H1 (cell line): ENCODE results near the gene LTBP4. TPM values are rescaled to one million over a fixed set of nuclear protein-coding genes. Genes with fewer than 3 reads are reported as not detected.

ENCODE experiments used
- CTCF ChIA-PET: fragments of 300-600 bp; sonication (Branson Sonifier 250); formaldehyde crosslinking; loops from one replicate; lab custom pipeline; 2021; ENCODE audit not compliant: partially characterized antibody; lab: Charles Lee
- POLR2A ChIA-PET: fragments of 300-600 bp; sonication (Branson Sonifier 250); formaldehyde crosslinking; loops from one replicate; lab custom pipeline; 2021; ENCODE audit warnings: inconsistent platforms; ENCODE audit not compliant: partially characterized antibody; lab: Charles Lee
- DNase-seq, 2 experiments: peaks; one replicate each; pipeline versions ENCODE4 v3.0.0 to v3.0.0-alpha.2; 2010 to 2022; ENCODE audit warnings: low spot score in 2 of 2, low read depth in 1 of 2, mixed read lengths in 1 of 2
- FAIRE-seq: peaks from 2 replicates; lab custom pipeline; 2011; peaks lifted over from hg19 to GRCh38; lab: Jason Lieb, UNC
- H2AFZ ChIP-seq: 2 replicates; pipeline ENCODE4 v1.8.1; 2012; ENCODE audit warnings: low read length, inconsistent platforms
- H2AK5ac ChIP-seq: 2 replicates; pipeline ENCODE4 v1.6.1; 2013; ENCODE audit warnings: low read depth, low read length
- H2BK120ac ChIP-seq: replicated peaks from 2 replicates; pipeline ENCODE3; 2013; ENCODE audit warnings: low read depth, low read length, inconsistent platforms
- H2BK12ac ChIP-seq: 2 replicates; pipeline ENCODE4 v1.6.1; 2013; ENCODE audit warnings: low read depth, low read length
- H2BK15ac ChIP-seq: 2 replicates; pipeline ENCODE4 v1.6.1; 2013; ENCODE audit warnings: low read length
- H2BK20ac ChIP-seq: 2 replicates; pipeline ENCODE4 v1.6.1; 2013; ENCODE audit warnings: low read length
- H2BK5ac ChIP-seq: 2 replicates; pipeline ENCODE4 v1.6.1; 2013; ENCODE audit warnings: low read depth, low read length
- H3K14ac ChIP-seq: 2 replicates; pipeline ENCODE4 v1.6.1; 2013; ENCODE audit warnings: inconsistent platforms; ENCODE audit not compliant: insufficient read length
- H3K18ac ChIP-seq: 2 replicates; pipeline ENCODE4 v1.6.1; 2013; ENCODE audit warnings: low read length; ENCODE audit errors: extremely low read depth
- H3K23ac ChIP-seq: 2 replicates; pipeline ENCODE4 v1.6.1; 2013; ENCODE audit warnings: inconsistent platforms; ENCODE audit not compliant: insufficient read length
- H3K23me2 ChIP-seq: 2 replicates; pipeline ENCODE4 v1.6.1; 2013; ENCODE audit warnings: low read depth, low read length
- H3K27ac ChIP-seq: 2 replicates; pipeline ENCODE4 v1.6.1; 2011; ENCODE audit warnings: low read depth, low read length, inconsistent platforms
- H3K27me3 ChIP-seq, 4 experiments: replicated peaks in 1 of 4; 1 replicate in 1 of 4; 2 replicates in 3 of 4; pipeline versions ENCODE4 v1.6.1 to v1.8.1; 2011 to 2013; ENCODE audit warnings: low read length in 3 of 4, mild to moderate bottlenecking in 3 of 4, inconsistent platforms in 2 of 4, mixed read lengths in 2 of 4, moderate library complexity in 1 of 4; ENCODE audit not compliant: control insufficient read depth in 3 of 4, insufficient read depth in 3 of 4; ENCODE audit errors: extremely low read depth in 1 of 4
- H3K36me3 ChIP-seq, 4 experiments: 2 replicates each; pipeline versions ENCODE4 v1.6.1 to v1.8.1; 2011 to 2013; ENCODE audit warnings: mild to moderate bottlenecking in 4 of 4, low read length in 3 of 4, moderate library complexity in 2 of 4, control low read depth in 1 of 4, inconsistent platforms in 1 of 4; ENCODE audit not compliant: insufficient read depth in 4 of 4, control insufficient read depth in 2 of 4
- H3K4ac ChIP-seq: replicated peaks from 2 replicates; pipeline ENCODE3; 2013; ENCODE audit warnings: low read length, low read depth, mixed read lengths, inconsistent platforms; ENCODE audit not compliant: insufficient read length
- H3K4me1 ChIP-seq, 4 experiments: replicated peaks in 1 of 4; 1 replicate in 1 of 4; 2 replicates in 3 of 4; pipeline versions ENCODE4 v1.6.1 to v1.8.1; 2011 to 2013; ENCODE audit warnings: low read length in 3 of 4, inconsistent platforms in 2 of 4, mixed read lengths in 1 of 4; ENCODE audit not compliant: insufficient read depth in 4 of 4, control insufficient read depth in 3 of 4
- H3K4me2 ChIP-seq, 2 experiments: 2 replicates each; pipeline versions ENCODE4 v1.6.1 to v1.8.1; 2011 to 2013; ENCODE audit warnings: low read depth in 2 of 2, low read length in 2 of 2, control low read depth in 1 of 2, inconsistent platforms in 1 of 2, mild to moderate bottlenecking in 1 of 2; ENCODE audit not compliant: insufficient read depth in 1 of 2
- H3K4me3 ChIP-seq, 4 experiments: fragments of 200-600, 300-600 bp in 1 of 4; sonication (generic), shearing (Covaris generic), sonication (Bioruptor Twin) in 1 of 4; 2 replicates each; pipeline versions ENCODE4 v1.5.1 to v1.8.1; 2011 to 2016; ENCODE audit warnings: low read length in 4 of 4, low read depth in 3 of 4, control low read depth in 2 of 4, inconsistent platforms in 2 of 4, mild to moderate bottlenecking in 2 of 4, mixed read lengths in 1 of 4, moderate library complexity in 1 of 4; ENCODE audit not compliant: insufficient read depth in 2 of 4; ENCODE audit errors: extremely low read depth in 1 of 4
- H3K56ac ChIP-seq: replicated peaks from 2 replicates; pipeline ENCODE3; 2013; ENCODE audit warnings: low read depth, mild to moderate bottlenecking, mixed read lengths, low read length, inconsistent platforms; ENCODE audit not compliant: insufficient read length
- H3K79me1 ChIP-seq: 2 replicates; pipeline ENCODE4 v1.6.1; 2013; ENCODE audit warnings: low read depth, low read length, control low read depth
- H3K79me2 ChIP-seq, 2 experiments: 2 replicates each; pipeline versions ENCODE4 v1.6.1 to v1.8.1; 2012 to 2013; ENCODE audit warnings: low read length in 2 of 2, mild to moderate bottlenecking in 2 of 2, inconsistent platforms in 1 of 2; ENCODE audit not compliant: insufficient read depth in 2 of 2, control insufficient read depth in 1 of 2
- H3K9ac ChIP-seq, 4 experiments: replicated peaks in 1 of 4; 1 replicate in 1 of 4; 2 replicates in 3 of 4; pipeline versions ENCODE4 v1.6.1 to v1.8.1; 2011 to 2013; ENCODE audit warnings: low read depth in 3 of 4, low read length in 3 of 4, control low read depth in 2 of 4, mild to moderate bottlenecking in 2 of 4, moderate library complexity in 2 of 4, inconsistent platforms in 1 of 4; ENCODE audit errors: extremely low read depth in 1 of 4
- H3K9me3 ChIP-seq, 2 experiments: 2 replicates each; pipeline versions ENCODE4 v1.6.1 to v1.8.1; 2012 to 2013; ENCODE audit warnings: mild to moderate bottlenecking in 2 of 2, moderate library complexity in 2 of 2, control low read depth in 1 of 2, inconsistent platforms in 1 of 2, low read depth in 1 of 2, low read length in 1 of 2, mixed read lengths in 1 of 2; ENCODE audit not compliant: insufficient read depth in 2 of 2
- H4K20me1 ChIP-seq, 2 experiments: replicated peaks in 1 of 2; 2 replicates each; pipeline versions ENCODE3 to v1.8.1; 2011 to 2013; ENCODE audit warnings: inconsistent platforms in 2 of 2, low read length in 2 of 2, mild to moderate bottlenecking in 1 of 2; ENCODE audit not compliant: insufficient read depth in 2 of 2, control insufficient read depth in 1 of 2
- H4K5ac ChIP-seq: 2 replicates; pipeline ENCODE4 v1.6.1; 2013; ENCODE audit warnings: low read length, low read depth, mixed read lengths, inconsistent platforms; ENCODE audit not compliant: insufficient read length
- H4K8ac ChIP-seq: 2 replicates; pipeline ENCODE4 v1.8.0; 2013; ENCODE audit warnings: mild to moderate bottlenecking, moderate library complexity, low read length, inconsistent platforms; ENCODE audit not compliant: insufficient read depth; ENCODE audit errors: extremely low read depth
- H4K91ac ChIP-seq: replicated peaks from 2 replicates; pipeline ENCODE3; 2013; ENCODE audit warnings: low read length, mixed read lengths, inconsistent platforms; ENCODE audit not compliant: insufficient read length
- ATF3 ChIP-seq: IDR thresholded peaks from 2 replicates; pipeline ENCODE4 v1.6.1; 2011; ENCODE audit warnings: low read depth, mild to moderate bottlenecking, low read length; ENCODE audit not compliant: insufficient read depth
- CBX5 ChIP-seq: fragments of 300-800, 300-1000 bp; sonication (generic); IDR thresholded peaks from 2 replicates; pipeline ENCODE4 v1.7.1; 2016; ENCODE audit warnings: antibody characterized with exemption, low read length, low read depth
- CHD2 ChIP-seq: IDR thresholded peaks from 2 replicates; pipeline ENCODE4 v1.6.1; 2012; ENCODE audit warnings: low read length, improper control_type of control experiment
- POU5F1 ChIP-seq: IDR thresholded peaks from 2 replicates; pipeline ENCODE4 v1.6.1; 2011; ENCODE audit warnings: low read depth, mild to moderate bottlenecking, low read length, moderate library complexity
- RFX5 ChIP-seq: IDR thresholded peaks from 2 replicates; pipeline ENCODE4 v1.6.1; 2011; ENCODE audit warnings: low read depth, low read length, improper control_type of control experiment, borderline replicate concordance
- RXRA ChIP-seq: IDR thresholded peaks from 2 replicates; pipeline ENCODE4 v1.6.1; 2011; ENCODE audit warnings: low read depth, mild to moderate bottlenecking, low read length, moderate library complexity; ENCODE audit not compliant: insufficient read depth
- SP1 ChIP-seq: IDR thresholded peaks from 2 replicates; pipeline ENCODE4 v1.6.1; 2011; ENCODE audit warnings: low read depth, low read length
- USF2 ChIP-seq: IDR thresholded peaks from 2 replicates; pipeline ENCODE4 v1.6.1; 2011; ENCODE audit warnings: low read length, improper control_type of control experiment
- WGBS, 2 experiments: shearing (Covaris generic) in 1 of 2; methylation state at CpG; one replicate each; pipeline versions ENCODE4 v1.1.6 to v1.1.7; 2013 to 2015; ENCODE audit warnings: low lambda C conversion rate in 2 of 2, mixed read lengths in 2 of 2, inconsistent platforms in 1 of 2, low coverage in 1 of 2, missing lambda C conversion rate in 1 of 2; ENCODE audit not compliant: insufficient replicate concordance in 2 of 2, insufficient coverage in 1 of 2, insufficient read length in 1 of 2; ENCODE audit errors: extremely low coverage in 1 of 2, missing lambda C conversion rate in 1 of 2; 5-methylcytosine and 5-hydroxymethylcytosine counted together
- polyA plus RNA-seq, 7 experiments: library from polyadenylated mRNA; depleted of rRNA in 3 of 7; stranded (reverse) in 5 of 7; unstranded in 2 of 7; fragments of >200 nt in 5 of 7; fragments of 200-250 nt in 2 of 7; gene quantifications; 1 replicate in 5 of 7; 2 replicates in 1 of 7; 4 replicates in 1 of 7; pipeline versions ENCODE4 v1.2.1 to v1.2.3, GENCODE V29; 2011 to 2013; ENCODE audit warnings: missing spikeins in 2 of 7, mixed read lengths in 2 of 7
- total RNA-seq: library from RNA; stranded (reverse); fragmentation: NEBNext Ultra II Directional; extraction: Animal tissue kit (Norgen Biotek cat#: 25700); gene quantifications from 2 replicates; pipeline ENCODE4 v1.2.1, GENCODE V29; 2021

LTBP4 gene
- total and polyA plus RNA-seq, 2 of the 8 experiments (the other 6 are each of a cell fraction or from before 2014, with no cell fraction given) = 54.5 to 77.1 TPM

GRCh38 chr19:40592170-40592569 lies 9.0 kb upstream of the LTBP4 start:
- H2BK20ac ChIP-seq = no peak overlapping the region
- no peak overlapping the region for H3K4ac ChIP-seq
- no peak overlapping the region for H3K23ac ChIP-seq
- H3K4me2 ChIP-seq = no peak overlapping the region
- no peak overlapping the region for H2BK15ac ChIP-seq
- no peak overlapping the region for H3K27ac ChIP-seq
- H3K4me3 ChIP-seq = no peak overlapping the region
- no peaks in the 10 kb centered on the region for H3K9me3 ChIP-seq
- H2BK120ac ChIP-seq = no peak overlapping the region
- POLR2A ChIA-PET = interaction anchor here (0.7 to 4.3 kb wide), 4 partner anchors 11 to 149 kb away, joined by 3 to 20 read pairs (median 4); no protein-coding TSS in a partner anchor
- H2AFZ ChIP-seq = no peak overlapping the region
- H3K27me3 ChIP-seq = peaks cover 5 to 10% (median 9%) of the 10 kb centered on the region in 4 experiments
- peaks cover 0 to 7% (median 3%) of the 10 kb centered on the region in 4 experiments; a peak in 5 of 7 replicates for H3K4me1 ChIP-seq
- no peaks in the 10 kb centered on the region for H3K79me2 ChIP-seq
- DNase-seq (no peak), FAIRE-seq (peak; percentile 98)
- H4K20me1 ChIP-seq = peaks cover 0 to 4% of the 10 kb centered on the region in 2 experiments
- no peak overlapping the region for H3K9ac ChIP-seq
- no peak overlapping the region for H2AK5ac ChIP-seq
- TF ChIP-seq USF2 (peak; percentile 86), RXRA (no peak), RFX5 (peak; percentile 96), POU5F1 (no peak), CHD2 (0 out of 2 replicates have a peak, but pooled peaks have one; percentile 43), CBX5 (no peak), ATF3 (0 out of 2 replicates have a peak, but pooled peaks have one; percentile 26), SP1 (peak; percentile 75)
- H3K18ac ChIP-seq = no peak overlapping the region
- peaks cover 3% of the 10 kb centered on the region; the same call in 1 of the 2 replicates for H3K23me2 ChIP-seq
- CTCF ChIA-PET = interaction anchor here (0.5 to 1.9 kb wide), 4 partner anchors 9 to 50 kb away, joined by 3 to 8 read pairs (median 6); no protein-coding TSS in a partner anchor
- no peak overlapping the region for H4K5ac ChIP-seq
- H4K8ac ChIP-seq = no peak overlapping the region
- H2BK12ac ChIP-seq = no peak overlapping the region
- no peak overlapping the region for H3K56ac ChIP-seq
- 87% methylated on average over 4 of the region's 4 CpGs; no CpG with 5 or more reads in 1 of the 2 experiments for WGBS, 2 experiments
- H4K91ac ChIP-seq = no peak overlapping the region
- no peak overlapping the region for H2BK5ac ChIP-seq
- peaks cover 2 to 7% (median 5%) of the 10 kb centered on the region in 4 experiments; a peak in 4 of 8 replicates for H3K36me3 ChIP-seq
- H3K79me1 ChIP-seq = no peaks in the 10 kb centered on the region
- no peak overlapping the region for H3K14ac ChIP-seq
